ENCODE measurements around the gene MKKS. TPM values are rescaled to one million over a fixed set of nuclear protein-coding genes. Genes with fewer than 3 reads are reported as not detected.

The MKKS gene
- total and polyA plus RNA-seq, 9 of the 15 experiments (the other 6 are each of a cell fraction or from before 2014, with no cell fraction given), result 6.8 to 26.8 (median 12.0) TPM

GRCh38 chr20:10466325-10466724 lies 32.3 kb upstream of the MKKS start:
- H2AFZ ChIP-seq (ENCODE audit: low read depth, low read length), result no peak overlapping the region
- no peaks in the 10 kb centered on the region; the same call in 1 of the 2 replicates for H3K9me3 ChIP-seq (replicated peaks; ENCODE audit: control insufficient read depth, insufficient read depth, low read depth, low read length)
- H3K27me3 ChIP-seq (ENCODE audit: control insufficient read depth in 2 of 2, insufficient read depth in 2 of 2, low read length in 2 of 2), result no peaks in the 10 kb centered on the region
- no peak for ATAC-seq
- CTCF ChIA-PET (ENCODE audit: low intra/inter-chr PET ratio), result no interaction called here
- H3K79me2 ChIP-seq (ENCODE audit: control insufficient read depth, insufficient read depth, low read length), result no peaks in the 10 kb centered on the region; the same call in 2 of the 3 replicates
- FAIRE-seq, result no peak
- POLR2A ChIA-PET, result no interaction called here
- H3K4me3 ChIP-seq, result no peak overlapping the region
- no TSS peak for BruUV-seq (replicated peaks)
- no peak overlapping the region for H3K27ac ChIP-seq (ENCODE audit: extremely low read depth, low read depth, low read length)
- 66% methylated on average over 4 of the region's 4 CpGs for WGBS (ENCODE audit: insufficient coverage, low coverage, missing lambda C conversion rate)
- no peaks in the 10 kb centered on the region for H4K20me1 ChIP-seq (replicated peaks; ENCODE audit: control insufficient read depth, insufficient read depth, low read length)
- in situ Hi-C loops (cut with MboI), result no loop called here
- no peaks in the 10 kb centered on the region for H3K9me1 ChIP-seq (ENCODE audit: control insufficient read depth, insufficient read depth, low read length)
- H3K36me3 ChIP-seq (ENCODE audit: control insufficient read depth, insufficient read depth, low read length), result no peaks in the 10 kb centered on the region
- peaks cover 0 to 6% of the 10 kb centered on the region in 2 experiments; a peak in 2 of 5 replicates for H3K4me1 ChIP-seq (replicated peaks in 1 of 2; ENCODE audit: control insufficient read depth in 2 of 2, insufficient read depth in 2 of 2, low read length in 2 of 2)
- DNase-seq (ENCODE audit: extremely low read depth in 1 of 4, low spot score in 3 of 4), result no peak
- intact Hi-C loops (cut with micrococcal nuclease), result loop anchor here (5.0 kb wide), 2 partner anchors 71 to 849 kb away; no protein-coding TSS in a partner anchor
- no peak overlapping the region for H3K9ac ChIP-seq (ENCODE audit: insufficient read depth in 1 of 2, low read depth in 2 of 2, low read length in 2 of 2)
- TF ChIP-seq GATAD2A (IDR thresholded peaks at IDR 0.05) (no peak), EP400 (IDR thresholded peaks at IDR 0.05) (no peak)
- H3K4me2 ChIP-seq (ENCODE audit: insufficient read depth, low read length), result no peak overlapping the region

DNA sequence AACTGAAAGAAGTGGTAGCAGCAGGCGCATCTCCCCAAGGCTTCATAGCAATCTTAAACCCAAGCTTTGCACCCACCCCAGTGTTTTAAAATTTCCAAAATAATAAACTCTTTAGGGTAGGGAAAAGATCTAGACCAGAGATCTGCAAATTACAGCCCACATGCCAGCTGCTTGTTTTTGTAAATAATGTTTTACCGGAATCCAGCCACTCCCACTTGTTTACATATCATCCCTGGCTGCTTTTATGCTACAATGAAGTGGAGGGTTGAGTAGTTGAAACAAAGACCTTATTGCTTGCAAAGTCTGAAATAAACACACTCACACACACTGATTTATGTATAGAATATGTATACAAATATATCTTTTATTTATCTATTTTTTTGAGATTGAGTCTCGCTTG lies 31.1 kb upstream of the MKKS start:
- ChIA-PET POLR2A (no interaction called here), CTCF (ENCODE audit: low intra/inter-chr PET ratio) (no interaction called here)
- no peaks in the 10 kb centered on the region for H4K20me1 ChIP-seq (replicated peaks; ENCODE audit: control insufficient read depth, insufficient read depth, low read length)
- H3K79me2 ChIP-seq (ENCODE audit: control insufficient read depth, insufficient read depth, low read length), result no peaks in the 10 kb centered on the region; the same call in 2 of the 3 replicates
- H3K4me2 ChIP-seq (ENCODE audit: insufficient read depth, low read length), result no peak overlapping the region
- no peak for DNase-seq (ENCODE audit: extremely low read depth in 1 of 4, low spot score in 3 of 4)
- H3K4me1 ChIP-seq (replicated peaks in 1 of 2; ENCODE audit: control insufficient read depth in 2 of 2, insufficient read depth in 2 of 2, low read length in 2 of 2), result peaks cover 0 to 6% of the 10 kb centered on the region in 2 experiments; a peak in 2 of 5 replicates
- H2AFZ ChIP-seq (ENCODE audit: low read depth, low read length), result no peak overlapping the region
- H3K9me1 ChIP-seq (ENCODE audit: control insufficient read depth, insufficient read depth, low read length), result no peaks in the 10 kb centered on the region
- BruUV-seq (replicated peaks), result no TSS peak
- intact Hi-C loops (cut with micrococcal nuclease), result loop anchor here (5.0 kb wide), 2 partner anchors 72 to 848 kb away; no protein-coding TSS in a partner anchor
- H3K9me3 ChIP-seq (replicated peaks; ENCODE audit: control insufficient read depth, insufficient read depth, low read depth, low read length), result no peaks in the 10 kb centered on the region; the same call in 1 of the 2 replicates
- no peak for FAIRE-seq
- no peaks in the 10 kb centered on the region for H3K36me3 ChIP-seq (ENCODE audit: control insufficient read depth, insufficient read depth, low read length)
- no peaks in the 10 kb centered on the region for H3K27me3 ChIP-seq (ENCODE audit: control insufficient read depth in 2 of 2, insufficient read depth in 2 of 2, low read length in 2 of 2)
- ATAC-seq, result no peak
- H3K9ac ChIP-seq (ENCODE audit: insufficient read depth in 1 of 2, low read depth in 2 of 2, low read length in 2 of 2), result no peak overlapping the region
- no peak overlapping the region for H3K27ac ChIP-seq (ENCODE audit: extremely low read depth, low read depth, low read length)
- WGBS (ENCODE audit: insufficient coverage, low coverage, missing lambda C conversion rate), result 88% methylated on average over 3 of the region's 3 CpGs
- in situ Hi-C loops (cut with MboI), result no loop called here
- no peak overlapping the region for H3K4me3 ChIP-seq
- TF ChIP-seq, protein P1, sequence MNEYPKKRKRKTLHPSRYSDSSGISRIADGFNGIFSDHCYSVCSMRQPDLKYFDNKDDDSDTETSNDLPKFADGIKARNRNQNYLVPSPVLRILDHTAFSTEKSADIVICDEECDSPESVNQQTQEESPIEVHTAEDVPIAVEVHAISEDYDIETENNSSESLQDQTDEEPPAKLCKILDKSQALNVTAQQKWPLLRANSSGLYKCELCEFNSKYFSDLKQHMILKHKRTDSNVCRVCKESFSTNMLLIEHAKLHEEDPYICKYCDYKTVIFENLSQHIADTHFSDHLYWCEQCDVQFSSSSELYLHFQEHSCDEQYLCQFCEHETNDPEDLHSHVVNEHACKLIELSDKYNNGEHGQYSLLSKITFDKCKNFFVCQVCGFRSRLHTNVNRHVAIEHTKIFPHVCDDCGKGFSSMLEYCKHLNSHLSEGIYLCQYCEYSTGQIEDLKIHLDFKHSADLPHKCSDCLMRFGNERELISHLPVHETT (CRISPR knock-in tag; conservative IDR thresholded peaks at IDR 0.05 in 1 of 2, IDR thresholded peaks at IDR 0.05 in 1 of 2), result no peak
- TF ChIP-seq PYGO2 (tag; IDR thresholded peaks at IDR 0.05) (no peak), ZNF436 (CRISPR knock-in tag; IDR thresholded peaks at IDR 0.05) (no peak), HNRNPL (IDR thresholded peaks at IDR 0.05; ENCODE audit: low read depth, low read length) (no peak), FOXA3 (CRISPR knock-in tag; conservative IDR thresholded peaks at IDR 0.05 in 1 of 2, IDR thresholded peaks at IDR 0.05 in 1 of 2) (no peak), SMARCC2 (IDR thresholded peaks at IDR 0.05; ENCODE audit: low read depth) (no peak), PTBP1 (IDR thresholded peaks at IDR 0.05; ENCODE audit: low read depth, low read length) (no peak), STAT5A (IDR thresholded peaks at IDR 0.05; ENCODE audit: borderline replicate concordance, low read length) (no peak)
- TF ChIP-seq, protein P2, sequence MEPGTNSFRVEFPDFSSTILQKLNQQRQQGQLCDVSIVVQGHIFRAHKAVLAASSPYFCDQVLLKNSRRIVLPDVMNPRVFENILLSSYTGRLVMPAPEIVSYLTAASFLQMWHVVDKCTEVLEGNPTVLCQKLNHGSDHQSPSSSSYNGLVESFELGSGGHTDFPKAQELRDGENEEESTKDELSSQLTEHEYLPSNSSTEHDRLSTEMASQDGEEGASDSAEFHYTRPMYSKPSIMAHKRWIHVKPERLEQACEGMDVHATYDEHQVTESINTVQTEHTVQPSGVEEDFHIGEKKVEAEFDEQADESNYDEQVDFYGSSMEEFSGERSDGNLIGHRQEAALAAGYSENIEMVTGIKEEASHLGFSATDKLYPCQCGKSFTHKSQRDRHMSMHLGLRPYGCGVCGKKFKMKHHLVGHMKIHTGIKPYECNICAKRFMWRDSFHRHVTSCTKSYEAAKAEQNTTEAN (CRISPR knock-in tag; IDR thresholded peaks at IDR 0.05), result no peak
- TF ChIP-seq, protein P3, sequence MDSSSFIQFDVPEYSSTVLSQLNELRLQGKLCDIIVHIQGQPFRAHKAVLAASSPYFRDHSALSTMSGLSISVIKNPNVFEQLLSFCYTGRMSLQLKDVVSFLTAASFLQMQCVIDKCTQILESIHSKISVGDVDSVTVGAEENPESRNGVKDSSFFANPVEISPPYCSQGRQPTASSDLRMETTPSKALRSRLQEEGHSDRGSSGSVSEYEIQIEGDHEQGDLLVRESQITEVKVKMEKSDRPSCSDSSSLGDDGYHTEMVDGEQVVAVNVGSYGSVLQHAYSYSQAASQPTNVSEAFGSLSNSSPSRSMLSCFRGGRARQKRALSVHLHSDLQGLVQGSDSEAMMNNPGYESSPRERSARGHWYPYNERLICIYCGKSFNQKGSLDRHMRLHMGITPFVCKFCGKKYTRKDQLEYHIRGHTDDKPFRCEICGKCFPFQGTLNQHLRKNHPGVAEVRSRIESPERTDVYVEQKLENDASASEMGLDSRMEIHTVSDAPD (CRISPR knock-in tag; IDR thresholded peaks at IDR 0.05), result no peak
